CD4-positive, alpha-beta T cell (primary cell): ENCODE data around the gene CRTAC1. TPM values are rescaled to one million over a fixed set of nuclear protein-coding genes. Genes with fewer than 3 reads are reported as not detected.
A peak's percentile ranks its signal among the peaks of the same experiment; 100 is the strongest.

ENCODE experiments used
- ATAC-seq: fragments of 200-7000 bp; cut with Tn5 transposase; one replicate; pipeline ENCODE4 v1.10.0; 2022; ENCODE audit warnings: mild to moderate bottlenecking; ENCODE audit not compliant: poor library complexity
- CTCF ChIA-PET: fragments of 350-600 bp; sonication (Branson Sonifier 250); formaldehyde crosslinking; loops from one replicate; lab custom pipeline; 2021; ENCODE audit warnings: antibody characterized with exemption, inconsistent platforms; lab: Charles Lee
- POLR2A ChIA-PET: fragments of 350-600 bp; sonication (Branson Sonifier 250); formaldehyde crosslinking; loops from one replicate; lab custom pipeline; 2021; ENCODE audit warnings: antibody characterized with exemption, inconsistent platforms; lab: Charles Lee
- DNase-seq, 14 experiments: peaks; one replicate each; pipeline ENCODE4 v3.0.0-alpha.2; 2013 to 2020; ENCODE audit warnings: mixed read lengths in 2 of 14
- H3K27ac ChIP-seq, 2 donors: one replicate each; pipeline versions ENCODE4 v1.5.1 to v1.7.0; 2013; ENCODE audit warnings: low read length in 2 of 2, low read depth in 1 of 2, mild to moderate bottlenecking in 1 of 2
- H3K27me3 ChIP-seq, 2 experiments: 1 replicate in 1 of 2; 2 replicates in 1 of 2; pipeline versions ENCODE4 v1.6.1 to v1.7.0; 2013; ENCODE audit warnings: low read length in 2 of 2, control low read depth in 1 of 2, mild to moderate bottlenecking in 1 of 2, moderate library complexity in 1 of 2; ENCODE audit not compliant: insufficient read depth in 2 of 2, control insufficient read depth in 1 of 2
- H3K36me3 ChIP-seq: one replicate; pipeline ENCODE4 v1.6.1; 2013; ENCODE audit warnings: low read length, control low read depth; ENCODE audit not compliant: insufficient read depth
- H3K4me1 ChIP-seq: one replicate; pipeline ENCODE4 v1.6.1; 2013; ENCODE audit warnings: low read length, control low read depth; ENCODE audit not compliant: insufficient read depth
- H3K4me3 ChIP-seq: one replicate; pipeline ENCODE4 v1.5.1; 2013; ENCODE audit warnings: mild to moderate bottlenecking, low read length, moderate library complexity
- H3K9me3 ChIP-seq, 2 experiments: 1 replicate in 1 of 2; 2 replicates in 1 of 2; pipeline versions ENCODE4 v1.6.1 to v1.7.0; 2013; ENCODE audit warnings: low read length in 2 of 2, mild to moderate bottlenecking in 2 of 2, control low read depth in 1 of 2, moderate library complexity in 1 of 2; ENCODE audit not compliant: control insufficient read depth in 1 of 2, insufficient read depth in 1 of 2
- H3K27ac Mint-ChIP-seq: one replicate; pipeline ENCODE4 v1.8.0; 2020; ENCODE audit warnings: mixed read lengths
- H3K27me3 Mint-ChIP-seq: one replicate; pipeline ENCODE4 v1.8.0; 2021; ENCODE audit warnings: mixed read lengths
- H3K36me3 Mint-ChIP-seq: one replicate; pipeline ENCODE4 v1.8.0; 2021; ENCODE audit warnings: low read depth, mixed read lengths
- H3K4me1 Mint-ChIP-seq: one replicate; pipeline ENCODE4 v1.8.0; 2021; ENCODE audit warnings: low read depth, mixed read lengths
- H3K4me3 Mint-ChIP-seq: one replicate; pipeline ENCODE4 v1.8.0; 2020; ENCODE audit warnings: mild to moderate bottlenecking, mixed read lengths
- H3K9me3 Mint-ChIP-seq: one replicate; pipeline ENCODE4 v1.8.0; 2020; ENCODE audit warnings: mixed read lengths
- CTCF ChIP-seq: fragments of 200-600 bp; IDR thresholded peaks from one replicate; pipeline ENCODE4 v1.8.0; 2022; ENCODE audit warnings: antibody characterized with exemption, mild to moderate bottlenecking
- intact Hi-C, 2 experiments: fragments of 100-400 bp; cut with DNase I in 1 of 2; cut with micrococcal nuclease in 1 of 2; formaldehyde crosslinking; loops; one replicate each; pipeline versions ENCODE4 v1.15.1 to v1.9.0; 2023 to 2025; cut with DNase I, micrococcal nuclease
- total RNA-seq, 174 experiments: library from RNA in 2 of 174; stranded (reverse) in 2 of 174; gene quantifications; one replicate each; pipeline ENCODE4 v1.2.3 and lab custom pipeline; 2021 to 2026

CRTAC1 gene
- total RNA-seq, 2 experiments from 2014 or later: not detected

DNA sequence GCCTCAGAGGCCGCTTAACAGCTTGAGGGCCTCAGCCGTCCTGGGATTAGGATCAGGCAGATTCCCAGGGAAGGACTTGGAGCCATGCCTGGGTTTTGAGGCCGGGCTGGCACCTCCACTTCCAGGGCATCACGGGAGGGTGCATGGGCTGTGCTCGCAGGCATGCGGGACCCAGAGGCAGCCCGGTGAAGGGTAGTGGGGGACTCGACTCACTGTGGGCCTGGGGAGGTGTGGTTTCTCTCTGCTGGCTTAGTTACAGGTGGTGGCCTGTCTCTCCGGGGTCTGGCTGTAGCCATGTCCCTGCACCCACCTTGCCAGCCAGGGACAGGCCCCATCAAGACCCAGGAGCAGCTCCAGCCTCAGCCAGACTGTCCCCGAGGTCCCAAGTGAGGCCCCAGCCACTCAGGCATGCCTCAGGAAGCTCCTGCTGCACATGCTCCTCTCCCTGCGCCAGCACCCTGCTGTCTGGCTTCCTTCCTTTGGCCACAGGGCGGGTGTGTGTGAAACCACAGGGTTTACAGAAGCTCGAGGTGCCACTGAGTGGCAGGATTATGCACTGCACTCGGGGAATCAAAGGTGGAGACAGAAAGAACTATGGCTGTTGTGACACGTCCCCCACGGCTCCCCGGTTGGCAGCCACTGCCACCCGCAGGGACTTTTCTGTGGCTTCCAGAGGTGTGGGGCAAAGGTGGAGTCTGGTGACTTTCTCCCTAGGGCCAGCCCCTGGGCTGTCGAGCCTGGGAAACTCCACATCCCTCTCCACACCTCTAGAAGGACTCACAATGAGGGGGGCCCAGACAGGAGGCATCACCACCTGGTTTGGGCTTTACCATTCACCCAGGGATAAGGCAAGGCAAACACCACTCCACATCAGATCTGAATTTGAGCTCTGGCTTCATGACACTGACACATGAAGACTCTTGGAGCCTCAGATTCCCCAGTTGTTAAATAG, 161.1 kb downstream of the CRTAC1 start:
- TF ChIP-seq CTCF: peak; percentile 86
- H3K4me1 ChIP-seq: peaks cover 14% of the 10 kb centered on the region
- POLR2A ChIA-PET: interaction anchor here (0.6 to 1.7 kb wide), 11 partner anchors 8 to 183 kb away, joined by 3 to 11 read pairs (median 4); partner anchors contain the start of genes GOLGA7B and ZFYVE27
- CTCF ChIA-PET: interaction anchor here (0.7 to 2.5 kb wide), 13 partner anchors 9 to 168 kb away, joined by 3 to 18 read pairs (median 4); no protein-coding TSS in a partner anchor
- Mint-ChIP-seq H3K9me3 (no peaks in the 10 kb centered on the region), H3K27me3 (peaks cover 11% of the 10 kb centered on the region), H3K36me3 (peaks cover 9% of the 10 kb centered on the region), H3K4me3 (no peak overlapping the region), H3K27ac (peak overlapping the region; percentile 66), H3K4me1 (peaks cover 11% of the 10 kb centered on the region)
- H3K4me3 ChIP-seq: no peak overlapping the region
- DNase-seq: peak; percentile 70 to 93 (median 78)
- peak overlapping the region in 1 of 2 donors; percentile 4 for H3K27ac ChIP-seq
- intact Hi-C loops: loop anchor here (1.0 to 5.0 kb wide), 4 partner anchors 77 to 192 kb away; no protein-coding TSS in a partner anchor
- H3K9me3 ChIP-seq: no peaks in the 10 kb centered on the region
- ATAC-seq: peak; percentile 100
- H3K36me3 ChIP-seq: peaks cover 9% of the 10 kb centered on the region
- H3K27me3 ChIP-seq: no peaks in the 10 kb centered on the region

- peaks cover 12% of the 10 kb centered on the region for H3K36me3 ChIP-seq
- H3K27ac ChIP-seq: no peak overlapping the region
- H3K9me3 Mint-ChIP-seq: no peaks in the 10 kb centered on the region
- no peak for DNase-seq
- no peak overlapping the region for H3K4me3 ChIP-seq
- intact Hi-C loops: loop anchor here (5.0 kb wide), 1 partner anchor 191 kb away; no protein-coding TSS in a partner anchor
- no peak overlapping the region for H3K27ac Mint-ChIP-seq
- peaks cover 11% of the 10 kb centered on the region for H3K36me3 Mint-ChIP-seq
- H3K27me3 Mint-ChIP-seq: peaks cover 8% of the 10 kb centered on the region
- no peak for TF ChIP-seq CTCF
- H3K9me3 ChIP-seq: no peaks in the 10 kb centered on the region
- peaks cover 11% of the 10 kb centered on the region for H3K4me1 Mint-ChIP-seq
- no peak for ATAC-seq
- CTCF ChIA-PET: interaction anchor here (1.1 to 1.6 kb wide), 5 partner anchors 10 to 167 kb away, joined by 3 to 9 read pairs (median 4); no protein-coding TSS in a partner anchor
- H3K4me3 Mint-ChIP-seq: no peak overlapping the region
- peaks cover 14% of the 10 kb centered on the region for H3K4me1 ChIP-seq
- H3K27me3 ChIP-seq: no peaks in the 10 kb centered on the region
- POLR2A ChIA-PET: interaction anchor here (0.5 to 1.4 kb wide), 4 partner anchors 18 to 131 kb away, joined by 3 to 6 read pairs (median 4); partner anchors contain the start of gene ZFYVE27
Measured at GRCh38 chr10:97868134-97868685, 162.2 kb downstream of the CRTAC1 start.

GRCh38 chr10:97867220-97867800, 163.1 kb downstream of the CRTAC1 start:
- H3K27ac Mint-ChIP-seq: no peak overlapping the region
- TF ChIP-seq CTCF: no peak
- H3K27me3 Mint-ChIP-seq: peaks cover under 1% of the 10 kb centered on the region
- H3K4me1 Mint-ChIP-seq: peaks cover 11% of the 10 kb centered on the region
- no peak for DNase-seq
- Histone ChIP-seq H3K27ac (no peak overlapping the region), H3K9me3 (no peaks in the 10 kb centered on the region), H3K27me3 (no peaks in the 10 kb centered on the region), H3K36me3 (peaks cover 13% of the 10 kb centered on the region), H3K4me3 (no peak overlapping the region), H3K4me1 (peaks cover 14% of the 10 kb centered on the region)
- ChIA-PET CTCF (no interaction called here), POLR2A (interaction anchor here (1.4 kb wide), 1 partner anchor 75 kb away, joined by 4 read pairs; no protein-coding TSS in a partner anchor)
- no peaks in the 10 kb centered on the region for H3K9me3 Mint-ChIP-seq
- intact Hi-C loops: loop anchor here (5.0 kb wide), 1 partner anchor 190 kb away; no protein-coding TSS in a partner anchor
- H3K36me3 Mint-ChIP-seq: peaks cover 11% of the 10 kb centered on the region
- no peak for ATAC-seq
- H3K4me3 Mint-ChIP-seq: no peak overlapping the region
